Mammary epithelial cell (primary cell): ENCODE measurements around the gene SMS.

ENCODE experiments used
- EZH2 ChIP-seq: IDR thresholded peaks from 2 replicates; pipeline ENCODE4 v1.6.1; 2012; ENCODE audit warnings: low read length, inconsistent platforms, borderline replicate concordance
- TF ChIP-seq, protein P1 (sequence below), 2 donors: IDR thresholded peaks in 1 of 2; conservative IDR thresholded peaks in 1 of 2; 2 replicates each; pipeline ENCODE4 v1.5.1; 2011 to 2012; ENCODE audit warnings: inconsistent platforms in 2 of 2, low read length in 2 of 2, mild to moderate bottlenecking in 2 of 2, control low read depth in 1 of 2, low read depth in 1 of 2; ENCODE audit not compliant: insufficient read depth in 1 of 2; ENCODE audit errors: extremely low read depth in 1 of 2

DNA sequence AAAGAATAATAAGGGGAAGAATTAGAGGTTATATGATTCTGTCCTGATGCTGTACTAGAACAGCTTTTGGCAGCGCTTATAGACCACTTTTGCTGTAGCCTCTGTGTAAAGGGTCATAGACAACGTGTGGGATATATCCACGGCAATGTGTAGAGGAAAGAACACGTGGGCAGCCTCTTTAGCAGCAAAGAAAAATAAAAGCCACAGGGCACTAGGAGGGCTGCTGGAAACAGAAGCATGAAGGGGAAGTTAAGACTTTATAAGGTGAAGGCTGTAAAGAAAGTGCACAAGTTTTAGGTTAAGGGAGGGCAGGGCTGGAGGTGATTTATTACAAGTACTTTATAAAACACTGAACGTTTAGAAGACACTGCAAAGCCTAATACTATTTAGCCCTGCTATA is 71.5 kb downstream of the SMS start:
- TF ChIP-seq, protein P1, sequence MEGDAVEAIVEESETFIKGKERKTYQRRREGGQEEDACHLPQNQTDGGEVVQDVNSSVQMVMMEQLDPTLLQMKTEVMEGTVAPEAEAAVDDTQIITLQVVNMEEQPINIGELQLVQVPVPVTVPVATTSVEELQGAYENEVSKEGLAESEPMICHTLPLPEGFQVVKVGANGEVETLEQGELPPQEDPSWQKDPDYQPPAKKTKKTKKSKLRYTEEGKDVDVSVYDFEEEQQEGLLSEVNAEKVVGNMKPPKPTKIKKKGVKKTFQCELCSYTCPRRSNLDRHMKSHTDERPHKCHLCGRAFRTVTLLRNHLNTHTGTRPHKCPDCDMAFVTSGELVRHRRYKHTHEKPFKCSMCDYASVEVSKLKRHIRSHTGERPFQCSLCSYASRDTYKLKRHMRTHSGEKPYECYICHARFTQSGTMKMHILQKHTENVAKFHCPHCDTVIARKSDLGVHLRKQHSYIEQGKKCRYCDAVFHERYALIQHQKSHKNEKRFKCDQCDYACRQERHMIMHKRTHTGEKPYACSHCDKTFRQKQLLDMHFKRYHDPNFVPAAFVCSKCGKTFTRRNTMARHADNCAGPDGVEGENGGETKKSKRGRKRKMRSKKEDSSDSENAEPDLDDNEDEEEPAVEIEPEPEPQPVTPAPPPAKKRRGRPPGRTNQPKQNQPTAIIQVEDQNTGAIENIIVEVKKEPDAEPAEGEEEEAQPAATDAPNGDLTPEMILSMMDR (conservative IDR thresholded peaks at IDR 0.05 in 1 of 2, IDR thresholded peaks at IDR 0.05 in 1 of 2; ENCODE audit: extremely low read depth in 1 of 2, insufficient read depth in 1 of 2, low read depth in 1 of 2, low read length in 2 of 2): no peak
- no peak for TF ChIP-seq EZH2
